SK-N-SH (cell line): ENCODE data around the gene COL5A1. TPM values are rescaled to one million over a fixed set of nuclear protein-coding genes. Genes with fewer than 3 reads are reported as not detected.

Experiments used
- CTCF ChIA-PET: fragments of 300-600, 350-600 bp; formaldehyde crosslinking; extraction: SDS; loops from one replicate; lab custom pipeline; 2021; lab: Yijun Ruan, JAX
- POLR2A ChIA-PET: fragments of 350-600 bp; sonication (Branson Sonifier 250); formaldehyde crosslinking; extraction: SDS; loops from one replicate; lab custom pipeline; 2020; ENCODE audit warnings: antibody characterized with exemption, inconsistent platforms; lab: Yijun Ruan, JAX
- DNase-seq: peaks from one replicate; pipeline ENCODE4 v3.0.0; 2012
- H2AFZ ChIP-seq: fragments of 200-600 bp; sonication (generic); 2 replicates; pipeline ENCODE4 v1.8.1; 2016; ENCODE audit warnings: antibody characterized with exemption, mild to moderate bottlenecking, low read depth
- H3F3A ChIP-seq: fragments of 200-600 bp; sonication (generic); replicated peaks from 2 replicates; pipeline ENCODE3; 2016; ENCODE audit warnings: antibody characterized with exemption, mild to moderate bottlenecking; ENCODE audit not compliant: insufficient read depth
- H3K27ac ChIP-seq, 2 experiments: fragments of 200-500 bp in 1 of 2; fragments of 200-600 bp in 1 of 2; sonication (Bioruptor generic) in 1 of 2; sonication (generic), shearing (Covaris generic) in 1 of 2; 2 replicates each; pipeline versions ENCODE4 v1.5.1 to v1.6.1; 2014 to 2016; ENCODE audit warnings: low read depth in 2 of 2, inconsistent platforms in 1 of 2, low read length in 1 of 2, mild to moderate bottlenecking in 1 of 2, mixed read lengths in 1 of 2
- H3K27me3 ChIP-seq: fragments of 200-600 bp; sonication (generic), shearing (Covaris generic); 2 replicates; pipeline ENCODE4 v1.6.1; 2016; ENCODE audit warnings: mixed run types; ENCODE audit not compliant: insufficient read depth
- H3K36me3 ChIP-seq, 2 experiments: fragments of 200-500 bp in 1 of 2; fragments of 200-600 bp in 1 of 2; sonication (Bioruptor generic) in 1 of 2; sonication (generic) in 1 of 2; replicated peaks in 1 of 2; 2 replicates each; pipeline versions ENCODE3 to v1.5.1; 2014 to 2016; ENCODE audit warnings: low read length in 1 of 2, mild to moderate bottlenecking in 1 of 2; ENCODE audit not compliant: insufficient read depth in 2 of 2, control insufficient read depth in 1 of 2
- H3K4me1 ChIP-seq, 2 experiments: fragments of 200-500 bp in 1 of 2; fragments of 200-600 bp in 1 of 2; sonication (Bioruptor generic) in 1 of 2; sonication (generic), shearing (Covaris generic) in 1 of 2; 2 replicates each; pipeline versions ENCODE4 v1.5.1 to v1.6.1; 2014 to 2016; ENCODE audit warnings: low read depth in 1 of 2, low read length in 1 of 2, mixed run types in 1 of 2; ENCODE audit not compliant: insufficient read depth in 2 of 2, control insufficient read depth in 1 of 2
- H3K4me2 ChIP-seq: fragments of 200-600 bp; sonication (generic), shearing (Covaris generic); 2 replicates; pipeline ENCODE4 v1.6.1; 2017; ENCODE audit warnings: mixed run types
- H3K4me3 ChIP-seq, 2 experiments: fragments of 200-500 bp in 1 of 2; fragments of 200-600 bp in 1 of 2; sonication (Bioruptor generic) in 1 of 2; sonication (generic), shearing (Covaris generic) in 1 of 2; 2 replicates each; pipeline versions ENCODE4 v1.5.1 to v1.8.1; 2014 to 2016; ENCODE audit warnings: low read depth in 2 of 2, inconsistent platforms in 1 of 2, low read length in 1 of 2, mild to moderate bottlenecking in 1 of 2, mixed read lengths in 1 of 2, moderate library complexity in 1 of 2
- H3K79me2 ChIP-seq: fragments of 200-600 bp; sonication (generic); 2 replicates; pipeline ENCODE4 v1.8.1; 2017; ENCODE audit warnings: mild to moderate bottlenecking; ENCODE audit not compliant: insufficient read depth
- H3K9ac ChIP-seq: fragments of 200-600 bp; sonication (generic); 2 replicates; pipeline ENCODE4 v1.6.1; 2017; ENCODE audit warnings: mixed run types
- H3K9me2 ChIP-seq: fragments of 200-600 bp; sonication (generic); 2 replicates; pipeline ENCODE4 v1.6.1; 2017; ENCODE audit warnings: mixed run types
- H3K9me3 ChIP-seq: fragments of 200-600 bp; sonication (generic); 2 replicates; pipeline ENCODE4 v1.6.1; 2017; ENCODE audit warnings: mixed run types, mild to moderate bottlenecking, moderate library complexity
- H4K20me1 ChIP-seq: fragments of 200-600 bp; sonication (generic); 2 replicates; pipeline ENCODE4 v1.6.1; 2017; ENCODE audit warnings: mild to moderate bottlenecking, mixed run types; ENCODE audit not compliant: insufficient read depth
- CHD2 ChIP-seq: fragments of 150-350 bp; IDR thresholded peaks from 2 replicates; pipeline ENCODE4 v1.6.1; 2018; ENCODE audit warnings: low read length; ENCODE audit not compliant: partially characterized antibody
- ELF1 ChIP-seq: IDR thresholded peaks from 2 replicates; pipeline ENCODE4 v1.4.0; 2012
- EZH2phosphoT487 ChIP-seq: fragments of 200-600 bp; sonication (generic); IDR thresholded peaks from 2 replicates; pipeline ENCODE4 v1.6.1; 2017; ENCODE audit warnings: low read depth, mixed run types, mild to moderate bottlenecking, antibody characterized with exemption, moderate library complexity, borderline replicate concordance
- FOSL2 ChIP-seq: IDR thresholded peaks from 2 replicates; pipeline ENCODE4 v1.4.0; 2012; ENCODE audit warnings: low read depth, mild to moderate bottlenecking, moderate library complexity, borderline replicate concordance
- FOXM1 ChIP-seq: IDR thresholded peaks from 2 replicates; pipeline ENCODE4 v1.4.0; 2012; ENCODE audit warnings: low read depth, mild to moderate bottlenecking
- GABPA ChIP-seq: IDR thresholded peaks from 2 replicates; pipeline ENCODE4 v1.4.0; 2012; ENCODE audit warnings: low read depth, mild to moderate bottlenecking
- IRF3 ChIP-seq: fragments of 150-350 bp; IDR thresholded peaks from 2 replicates; pipeline ENCODE4 v1.6.1; 2016; ENCODE audit warnings: mild to moderate bottlenecking, low read depth, low read length
- JUND ChIP-seq: IDR thresholded peaks from 2 replicates; pipeline ENCODE4 v1.4.0; 2012
- MEF2A ChIP-seq: IDR thresholded peaks from 2 replicates; pipeline ENCODE4 v1.4.0; 2012; ENCODE audit warnings: low read depth, borderline replicate concordance
- NFIC ChIP-seq: IDR thresholded peaks from 2 replicates; pipeline ENCODE4 v1.4.0; 2012; ENCODE audit warnings: borderline replicate concordance
- NRF1 ChIP-seq: IDR thresholded peaks from 2 replicates; pipeline ENCODE4 v1.6.1; 2012; ENCODE audit warnings: low read depth, mild to moderate bottlenecking, low read length
- POLR2AphosphoS5 ChIP-seq: IDR thresholded peaks from 2 replicates; pipeline ENCODE4 v1.6.1; 2012; ENCODE audit warnings: low read depth, low read length
- RAD21 ChIP-seq: IDR thresholded peaks from 2 replicates; pipeline ENCODE4 v1.6.1; 2012; ENCODE audit warnings: mild to moderate bottlenecking, low read length
- RCOR1 ChIP-seq: fragments of 150-350 bp; IDR thresholded peaks from 2 replicates; pipeline ENCODE4 v1.6.1; 2017; ENCODE audit warnings: antibody characterized with exemption, low read length
- RXRA ChIP-seq: IDR thresholded peaks from 2 replicates; pipeline ENCODE4 v1.4.0; 2012; ENCODE audit warnings: low read depth, mild to moderate bottlenecking, borderline replicate concordance
- SIN3A ChIP-seq: IDR thresholded peaks from 2 replicates; pipeline ENCODE4 v1.6.1; 2012; ENCODE audit warnings: low read depth, mild to moderate bottlenecking, low read length, moderate library complexity, borderline replicate concordance
- SMC3 ChIP-seq: IDR thresholded peaks from 2 replicates; pipeline ENCODE4 v1.6.1; 2012; ENCODE audit warnings: low read depth, low read length, improper control_type of control experiment
- TAF1 ChIP-seq: IDR thresholded peaks from 2 replicates; pipeline ENCODE4 v1.6.1; 2012; ENCODE audit warnings: low read depth, mild to moderate bottlenecking, low read length, moderate library complexity, borderline replicate concordance
- TCF12 ChIP-seq: IDR thresholded peaks from 2 replicates; pipeline ENCODE4 v1.4.0; 2012
- TEAD4 ChIP-seq: IDR thresholded peaks from 2 replicates; pipeline ENCODE4 v1.4.0; 2012; ENCODE audit warnings: mild to moderate bottlenecking, borderline replicate concordance; ENCODE audit not compliant: insufficient read depth
- USF1 ChIP-seq: IDR thresholded peaks from 2 replicates; pipeline ENCODE4 v1.4.0; 2012; ENCODE audit warnings: low read depth, borderline replicate concordance
- YY1 ChIP-seq: IDR thresholded peaks from 2 replicates; pipeline ENCODE4 v1.4.0; 2012; ENCODE audit warnings: low read depth, mild to moderate bottlenecking
- WGBS: methylation state at CpG from one replicate; pipeline ENCODE4 v1.1.6; 2017; ENCODE audit warnings: low lambda C conversion rate; 5-methylcytosine and 5-hydroxymethylcytosine counted together
- polyA plus RNA-seq, 3 experiments: library from polyadenylated mRNA; depleted of rRNA; stranded (reverse); fragments of >200 nt; gene quantifications; 2 replicates each; pipeline ENCODE4 v1.2.3, GENCODE V29; 2012
- TF ChIP-seq, protein P1 (sequence below): fragments of 150-350 bp; IDR thresholded peaks from 2 replicates; pipeline ENCODE4 v1.6.1; 2017; ENCODE audit warnings: antibody characterized with exemption, low read length, low read depth, borderline replicate concordance
- TF ChIP-seq, protein P2 (sequence below): IDR thresholded peaks from 2 replicates; pipeline ENCODE4 v1.4.0; 2012; ENCODE audit warnings: low read depth

The COL5A1 gene
- polyA plus RNA-seq, 1 of the 3 experiments (the other 2 are of a cell fraction): 73.8 TPM

GRCh38 chr9:134693641-134694367, 52.2 kb downstream of the COL5A1 start:
- no peak for DNase-seq
- no peak overlapping the region for H3K4me2 ChIP-seq
- no peak overlapping the region for H2AFZ ChIP-seq
- peaks cover 100% of the 10 kb centered on the region for H3K79me2 ChIP-seq
- no peak overlapping the region for H3K4me3 ChIP-seq
- ChIA-PET POLR2A (no interaction called here), CTCF (interaction anchor here (1.3 to 9.9 kb wide), 5 partner anchors 27 to 250 kb away, joined by 3 to 122 read pairs (median 11); no protein-coding TSS in a partner anchor)
- H3K9me2 ChIP-seq: no peaks in the 10 kb centered on the region
- H3K9me3 ChIP-seq: no peaks in the 10 kb centered on the region
- H3K36me3 ChIP-seq: peaks cover 25 to 36% of the 10 kb centered on the region in 2 experiments
- H3K27me3 ChIP-seq: no peaks in the 10 kb centered on the region
- WGBS: 92% methylated on average over 25 of the region's 29 CpGs
- H3K4me1 ChIP-seq: peaks cover 0 to 38% of the 10 kb centered on the region in 2 experiments; a peak in 1 of 4 replicates
- no peak overlapping the region for H3K27ac ChIP-seq
- H4K20me1 ChIP-seq: peaks cover 100% of the 10 kb centered on the region
- peaks cover 5% of the 10 kb centered on the region for H3F3A ChIP-seq
- no peak overlapping the region for H3K9ac ChIP-seq
- TF ChIP-seq TEAD4 (no peak), MEF2A (no peak), NRF1 (no peak), JUND (no peak), POLR2AphosphoS5 (no peak), NFIC (no peak), SMC3 (no peak), GABPA (no peak), TCF12 (no peak), RAD21 (no peak), FOSL2 (no peak), EZH2phosphoT487 (no peak)
- TF ChIP-seq, protein P1, sequence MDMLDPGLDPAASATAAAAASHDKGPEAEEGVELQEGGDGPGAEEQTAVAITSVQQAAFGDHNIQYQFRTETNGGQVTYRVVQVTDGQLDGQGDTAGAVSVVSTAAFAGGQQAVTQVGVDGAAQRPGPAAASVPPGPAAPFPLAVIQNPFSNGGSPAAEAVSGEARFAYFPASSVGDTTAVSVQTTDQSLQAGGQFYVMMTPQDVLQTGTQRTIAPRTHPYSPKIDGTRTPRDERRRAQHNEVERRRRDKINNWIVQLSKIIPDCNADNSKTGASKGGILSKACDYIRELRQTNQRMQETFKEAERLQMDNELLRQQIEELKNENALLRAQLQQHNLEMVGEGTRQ: no peak
- TF ChIP-seq, all 33 proteins: peak for 0

DNA sequence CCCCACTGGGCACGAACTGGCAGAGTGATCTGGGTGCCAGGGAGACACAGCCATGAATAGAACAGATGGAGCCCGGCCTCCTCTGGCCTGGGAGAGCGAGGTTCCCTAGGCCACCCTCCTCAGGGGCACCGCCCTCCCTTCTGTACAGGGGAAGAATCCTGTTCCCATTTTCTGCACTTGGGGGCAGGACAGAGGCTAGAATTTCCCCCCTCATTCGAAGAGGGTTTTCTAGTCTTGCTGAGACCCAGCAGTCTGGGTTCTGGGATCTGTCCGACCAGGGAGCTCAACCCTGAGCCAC, 52.7 kb downstream of the COL5A1 start:
- no peak for DNase-seq
- H3K9me3 ChIP-seq: no peaks in the 10 kb centered on the region
- no peak overlapping the region for H3K4me3 ChIP-seq
- H3K27me3 ChIP-seq: no peaks in the 10 kb centered on the region
- H3F3A ChIP-seq: peaks cover 5% of the 10 kb centered on the region
- POLR2A ChIA-PET: no interaction called here
- H3K79me2 ChIP-seq: peaks cover 100% of the 10 kb centered on the region
- CTCF ChIA-PET: interaction anchor here (0.7 to 9.9 kb wide), 6 partner anchors 27 to 523 kb away, joined by 3 to 122 read pairs (median 4); no protein-coding TSS in a partner anchor
- no peak overlapping the region for H3K27ac ChIP-seq
- H4K20me1 ChIP-seq: peaks cover 100% of the 10 kb centered on the region
- no peak overlapping the region for H3K4me2 ChIP-seq
- TF ChIP-seq, protein P2, sequence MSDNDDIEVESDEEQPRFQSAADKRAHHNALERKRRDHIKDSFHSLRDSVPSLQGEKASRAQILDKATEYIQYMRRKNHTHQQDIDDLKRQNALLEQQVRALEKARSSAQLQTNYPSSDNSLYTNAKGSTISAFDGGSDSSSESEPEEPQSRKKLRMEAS: no peak
- TF ChIP-seq FOSL2: no peak
- no peak for TF ChIP-seq TAF1
- TF ChIP-seq YY1: no peak
- no peak for TF ChIP-seq USF1
- TF ChIP-seq ELF1: no peak
- TF ChIP-seq FOXM1: no peak
- no peak for TF ChIP-seq RCOR1
- TF ChIP-seq NRF1: no peak
- no peak for TF ChIP-seq SMC3
- no peak for TF ChIP-seq CHD2
- TF ChIP-seq EZH2phosphoT487: no peak
- TF ChIP-seq RXRA: no peak
- no peak for TF ChIP-seq SIN3A
- no peak for TF ChIP-seq IRF3
- TF ChIP-seq, all 33 proteins: peak for 0
- no peak overlapping the region for H3K9ac ChIP-seq
- H2AFZ ChIP-seq: no peak overlapping the region
- H3K4me1 ChIP-seq: peaks cover 0 to 39% of the 10 kb centered on the region in 2 experiments; a peak in 1 of 4 replicates
- H3K9me2 ChIP-seq: no peaks in the 10 kb centered on the region
- WGBS: 92% methylated on average over 5 of the region's 6 CpGs
- peaks cover 25 to 32% of the 10 kb centered on the region in 2 experiments for H3K36me3 ChIP-seq
